ENCODE measurements around the gene PLXNA4.

Gene PLXNA4

DNA sequence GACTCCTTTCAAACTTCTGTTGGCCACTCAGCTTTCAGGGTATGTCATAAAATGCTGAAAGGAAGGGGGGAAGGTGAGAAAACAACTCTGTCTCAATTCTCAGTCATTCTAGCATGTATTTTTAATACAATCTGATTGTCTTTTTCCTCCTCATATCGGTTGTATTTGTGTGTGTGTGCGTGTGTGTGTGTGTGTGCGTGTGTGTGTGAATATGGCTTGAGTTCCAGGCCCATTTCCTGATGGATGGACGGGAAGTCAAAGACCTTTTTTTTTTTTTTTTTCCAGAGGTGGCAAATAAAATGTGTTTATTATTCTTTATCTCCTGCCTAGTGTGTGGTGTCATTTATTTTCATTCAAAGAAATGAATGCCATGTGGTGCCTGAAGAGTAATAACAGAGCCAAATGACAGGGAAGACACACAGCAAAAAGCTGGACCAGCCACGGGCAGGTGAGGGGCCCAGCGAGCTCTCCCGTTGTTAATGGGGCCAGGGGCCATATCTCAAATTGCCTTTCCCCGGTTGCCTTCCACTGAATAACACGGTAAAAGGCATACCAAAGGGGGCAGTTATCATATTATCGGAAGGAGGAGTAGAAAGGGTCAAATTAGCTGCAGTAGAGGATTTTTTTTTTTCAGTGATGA lies 3.1 kb upstream of the PLXNA4 start:
- no peak overlapping the region for H3K27ac Mint-ChIP-seq
- peaks cover 11 to 16% of the 10 kb centered on the region in 2 donors for H3K4me1 Mint-ChIP-seq
- peaks cover 0 to 9% of the 10 kb centered on the region in 2 donors for H3K36me3 Mint-ChIP-seq
- no peak for ATAC-seq (replicated peaks)
- peaks cover 57 to 71% of the 10 kb centered on the region in 2 donors for H3K27me3 Mint-ChIP-seq
- H3K9me3 Mint-ChIP-seq = no peaks in the 10 kb centered on the region
- DNase-seq = no peak
- H3K4me3 Mint-ChIP-seq = no peak overlapping the region

DNA sequence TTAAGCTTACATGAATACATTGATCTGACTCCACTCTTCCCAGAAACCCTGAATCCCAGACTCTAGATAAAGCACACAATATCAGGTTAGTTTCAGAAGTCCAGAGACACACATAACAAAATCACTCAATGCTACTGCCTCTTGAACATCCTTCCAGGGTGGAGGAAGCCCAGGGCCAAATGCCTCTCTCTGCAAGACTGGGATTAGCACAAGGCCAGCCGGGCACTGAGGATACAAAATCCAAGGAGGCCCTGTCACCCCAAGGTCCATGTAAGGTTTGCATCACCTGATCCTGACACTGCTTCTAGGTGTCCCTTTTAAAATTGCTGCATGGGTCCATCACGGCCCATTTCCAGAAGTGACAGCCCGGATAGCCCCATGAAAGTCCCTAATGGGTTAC lies 2.6 kb upstream of the PLXNA4 start:
- peaks cover 61 to 77% of the 10 kb centered on the region in 2 donors for H3K27me3 Mint-ChIP-seq
- ATAC-seq (replicated peaks) = no peak
- no peak overlapping the region for H3K4me3 Mint-ChIP-seq

DNA sequence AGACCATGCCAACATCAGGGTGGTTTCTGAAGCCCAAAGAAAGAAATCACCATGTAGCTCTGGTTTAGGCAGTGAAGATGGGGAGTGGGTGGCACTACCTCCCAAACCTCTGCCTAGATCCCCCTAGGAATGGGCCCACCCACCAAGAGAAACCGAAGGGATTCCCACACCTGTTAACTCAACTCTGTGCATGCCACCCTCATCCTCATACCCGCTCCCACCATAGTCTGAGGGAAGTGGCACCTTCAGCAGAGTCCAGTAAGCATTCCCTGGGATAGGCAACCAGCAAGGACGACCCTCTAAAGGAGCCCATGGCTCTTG lies 1.7 kb upstream of the PLXNA4 start:
- Mint-ChIP-seq H3K27me3 (peaks cover 70 to 85% of the 10 kb centered on the region in 2 donors), H3K4me3 (peak overlapping the region; percentile 15 to 50), H3K9me3 (no peaks in the 10 kb centered on the region), H3K27ac (peak overlapping the region; percentile 33), H3K36me3 (peaks cover 0 to 9% of the 10 kb centered on the region in 2 donors), H3K4me1 (peaks cover 11 to 16% of the 10 kb centered on the region in 2 donors)
- ATAC-seq (replicated peaks) (no peak), DNase-seq (no peak)

More for the DNA sequence above, 2.6 kb upstream of the PLXNA4 start:
- no peak overlapping the region for H3K27ac Mint-ChIP-seq
- H3K4me1 Mint-ChIP-seq = peaks cover 11 to 16% of the 10 kb centered on the region in 2 donors
- H3K36me3 Mint-ChIP-seq = peaks cover 0 to 9% of the 10 kb centered on the region in 2 donors
- H3K9me3 Mint-ChIP-seq = no peaks in the 10 kb centered on the region
- DNase-seq = no peak

DNA sequence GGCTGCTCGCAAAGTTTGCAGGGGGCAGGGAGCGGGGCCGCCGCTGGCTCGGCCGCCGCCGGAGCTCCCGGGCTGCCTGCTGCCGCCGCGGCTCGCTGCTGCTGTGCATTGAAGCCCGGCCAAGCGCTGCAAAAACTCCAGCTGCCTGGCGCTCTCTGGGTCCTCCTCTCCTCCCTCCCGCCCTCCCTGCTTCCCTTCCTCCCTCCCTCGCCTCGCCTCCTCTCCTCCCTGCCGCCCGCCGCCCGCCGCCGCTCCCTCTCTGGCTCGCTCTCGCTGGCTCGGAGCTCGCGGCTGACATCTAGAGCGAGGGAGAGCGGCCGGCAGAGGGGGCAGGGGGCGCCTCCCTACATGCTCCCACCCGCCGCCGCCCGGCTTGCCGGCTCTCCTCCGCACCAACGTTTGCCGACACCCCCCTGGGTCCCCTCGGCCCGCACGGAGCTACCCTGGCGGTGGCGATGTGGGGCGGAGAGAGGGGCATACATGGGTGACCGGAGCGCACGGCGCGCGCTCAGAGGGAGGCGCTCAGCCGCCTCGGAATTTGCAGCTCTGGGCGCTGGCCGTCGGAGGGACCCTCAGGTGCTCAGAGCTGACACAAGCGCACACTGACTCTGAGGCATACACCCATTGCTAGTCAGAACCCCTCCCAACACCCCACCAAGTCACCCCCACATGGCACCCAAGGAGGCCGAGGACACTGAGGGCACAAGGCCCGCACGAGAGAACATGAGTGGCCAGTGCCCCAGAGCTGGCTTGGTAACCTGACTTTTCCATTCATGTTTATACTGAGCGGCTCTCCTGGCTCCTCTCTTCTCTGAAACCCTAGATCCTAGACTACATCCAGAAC lies 1.2 kb upstream of the PLXNA4 start:
- H3K9me3 Mint-ChIP-seq = no peaks in the 10 kb centered on the region
- peak overlapping the region; percentile 33 for H3K27ac Mint-ChIP-seq
- peaks cover 11 to 16% of the 10 kb centered on the region in 2 donors for H3K4me1 Mint-ChIP-seq
- H3K27me3 Mint-ChIP-seq = peaks cover 71 to 88% of the 10 kb centered on the region in 2 donors
- ATAC-seq (replicated peaks) (no peak), DNase-seq (no peak)
- H3K4me3 Mint-ChIP-seq = peak overlapping the region; percentile 48 to 58
- H3K36me3 Mint-ChIP-seq = peaks cover 0 to 9% of the 10 kb centered on the region in 2 donors

DNA sequence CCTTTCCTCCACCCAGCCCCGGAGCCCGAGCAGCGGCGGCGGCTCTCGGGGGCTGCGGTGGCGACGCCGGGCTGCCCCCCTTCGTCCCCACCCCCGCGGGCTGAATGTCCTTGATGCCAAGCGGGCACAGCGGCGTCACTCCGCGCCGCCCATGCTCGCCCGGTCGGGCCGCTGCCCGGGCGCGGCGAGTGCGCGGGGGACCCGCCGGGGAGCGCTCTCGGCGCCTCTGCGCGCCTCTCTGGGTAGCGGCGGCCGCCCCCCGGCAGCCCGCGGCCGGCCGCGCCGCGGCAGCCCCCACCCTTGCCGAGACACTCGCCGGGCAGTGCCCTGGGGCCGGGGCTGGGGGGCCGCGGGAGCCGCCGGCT lies 433 bp upstream of the PLXNA4 start:
- no peak overlapping the region for H3K4me3 Mint-ChIP-seq
- H3K36me3 Mint-ChIP-seq = peaks cover 0 to 9% of the 10 kb centered on the region in 2 donors
- peaks cover 70 to 87% of the 10 kb centered on the region in 2 donors for H3K27me3 Mint-ChIP-seq
- no peaks in the 10 kb centered on the region for H3K9me3 Mint-ChIP-seq
- no peak overlapping the region for H3K27ac Mint-ChIP-seq
- no peak for ATAC-seq (replicated peaks)
- no peak for DNase-seq
- peaks cover 11 to 16% of the 10 kb centered on the region in 2 donors for H3K4me1 Mint-ChIP-seq

DNA sequence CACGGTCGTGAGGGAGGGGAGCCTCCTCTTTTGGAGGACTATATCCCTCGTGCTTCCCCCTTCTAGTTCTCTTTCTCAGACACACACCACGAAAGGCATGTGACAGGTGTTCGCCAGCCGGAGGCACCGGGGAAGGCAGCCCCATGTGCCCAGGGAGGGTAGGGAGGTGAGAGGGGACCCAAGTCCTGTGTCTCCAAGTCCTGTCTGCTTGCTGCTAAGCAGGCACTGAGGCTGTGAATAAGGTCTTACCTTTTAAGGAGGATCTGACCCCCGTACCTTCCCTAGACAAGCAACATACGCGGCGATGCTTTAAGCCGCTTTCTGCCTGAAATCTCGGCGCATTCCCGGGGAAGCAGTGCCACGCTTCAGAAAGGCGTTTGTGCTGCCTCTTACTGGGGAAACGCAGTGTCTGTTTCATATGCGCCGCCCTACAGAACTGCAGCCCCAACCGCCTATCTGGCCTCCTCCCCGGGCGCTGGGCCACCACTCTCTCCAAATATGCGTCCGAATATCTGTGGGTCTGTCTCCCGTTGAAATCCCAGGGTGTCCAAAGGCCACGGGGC lies 770 bp downstream of the PLXNA4 start:
- ATAC-seq (replicated peaks) (no peak), DNase-seq (no peak)
- Mint-ChIP-seq H3K27ac (no peak overlapping the region), H3K9me3 (no peaks in the 10 kb centered on the region), H3K4me1 (peaks cover 11 to 16% of the 10 kb centered on the region in 2 donors), H3K27me3 (peaks cover 75 to 91% of the 10 kb centered on the region in 2 donors), H3K4me3 (peak overlapping the region in 1 of 2 donors; percentile 13), H3K36me3 (peaks cover 0 to 9% of the 10 kb centered on the region in 2 donors)

DNA sequence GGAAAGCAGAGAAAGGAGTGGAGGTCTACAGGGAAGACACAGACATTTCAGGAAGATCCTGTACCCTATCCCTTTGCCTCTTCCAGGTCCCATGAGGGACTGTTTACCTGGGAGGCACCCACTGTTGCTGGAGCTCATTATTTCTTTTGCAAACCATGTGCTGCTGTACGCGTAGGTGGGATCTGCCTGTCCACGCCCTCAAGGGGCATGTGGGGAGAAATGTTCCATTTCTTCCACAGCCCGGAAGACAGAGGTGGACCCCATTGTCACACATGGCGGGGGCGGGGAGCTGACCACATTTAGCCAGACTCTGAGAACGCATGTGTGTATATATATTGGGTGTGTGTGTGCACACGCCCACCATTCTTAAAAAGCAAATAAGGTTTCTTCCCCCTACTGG lies 2.0 kb downstream of the PLXNA4 start:
- no peak for ATAC-seq (replicated peaks)
- H3K36me3 Mint-ChIP-seq = peaks cover 0 to 9% of the 10 kb centered on the region in 2 donors
- no peak overlapping the region for H3K4me3 Mint-ChIP-seq
- H3K9me3 Mint-ChIP-seq = no peaks in the 10 kb centered on the region
- peaks cover 11 to 16% of the 10 kb centered on the region in 2 donors for H3K4me1 Mint-ChIP-seq
- H3K27ac Mint-ChIP-seq = no peak overlapping the region
- peaks cover 75 to 83% of the 10 kb centered on the region in 2 donors for H3K27me3 Mint-ChIP-seq
- no peak for DNase-seq

DNA sequence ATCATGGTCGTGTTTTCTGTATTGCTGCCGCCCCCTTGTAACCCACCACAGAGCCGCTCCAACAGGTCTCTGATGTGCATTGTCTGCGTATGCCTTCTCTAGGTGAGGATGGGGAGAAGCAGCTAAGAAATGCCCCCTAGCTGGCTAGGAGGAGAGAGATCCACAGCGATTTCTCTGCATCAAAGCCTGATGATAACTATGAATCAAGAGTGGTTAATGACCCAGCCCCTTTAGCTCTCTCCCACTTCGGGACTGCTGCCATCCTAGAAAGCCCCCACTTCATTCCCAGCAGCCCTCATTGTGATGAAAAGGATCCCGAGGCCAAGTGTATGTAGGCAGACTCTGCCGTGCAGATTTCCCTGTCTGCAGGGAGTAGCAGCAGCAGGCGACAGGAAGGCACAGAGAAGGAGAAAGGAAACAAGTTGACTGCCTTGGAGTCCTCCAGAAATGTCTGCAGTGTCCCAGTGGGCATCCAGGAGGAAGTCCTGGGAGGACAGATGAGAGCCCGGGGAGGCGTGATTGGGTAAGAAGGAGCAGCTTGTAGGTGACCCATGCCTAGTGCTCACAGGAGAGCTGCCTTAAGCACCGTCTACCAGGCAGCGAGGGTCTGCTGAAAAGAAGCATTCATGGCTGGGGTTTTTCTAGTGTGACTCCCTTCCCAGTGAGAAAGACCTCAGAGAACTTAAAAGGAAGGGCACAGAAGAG lies 2.9 kb downstream of the PLXNA4 start:
- H3K9me3 Mint-ChIP-seq = no peaks in the 10 kb centered on the region
- H3K4me3 Mint-ChIP-seq = no peak overlapping the region
- peaks cover 69 to 76% of the 10 kb centered on the region in 2 donors for H3K27me3 Mint-ChIP-seq
- ATAC-seq (replicated peaks) (no peak), DNase-seq (no peak)
- peaks cover 11 to 16% of the 10 kb centered on the region in 2 donors for H3K4me1 Mint-ChIP-seq
- no peak overlapping the region for H3K27ac Mint-ChIP-seq
- H3K36me3 Mint-ChIP-seq = peaks cover 0 to 9% of the 10 kb centered on the region in 2 donors

DNA sequence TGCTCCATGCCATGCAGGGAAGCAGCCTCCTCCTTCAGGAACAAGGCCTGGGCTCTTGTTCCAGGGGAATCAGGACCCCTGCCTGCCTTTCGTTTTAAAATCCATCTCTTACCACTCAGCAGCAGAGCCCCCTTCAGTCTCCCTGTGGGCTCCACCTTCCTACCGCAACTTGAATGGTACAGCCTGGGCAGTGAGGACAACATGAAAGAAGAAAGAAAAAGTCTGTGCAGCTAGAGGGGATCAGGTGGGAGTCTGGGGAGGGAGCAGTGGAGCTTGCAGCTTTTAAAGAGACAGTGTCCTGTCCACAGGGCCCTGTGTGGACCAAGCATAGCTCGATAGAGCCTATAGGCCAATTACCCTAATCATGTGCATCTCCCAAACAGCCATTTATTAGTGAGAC lies 3.7 kb downstream of the PLXNA4 start:
- Mint-ChIP-seq H3K36me3 (peaks cover 0 to 1% of the 10 kb centered on the region in 2 donors), H3K27me3 (peaks cover 66 to 76% of the 10 kb centered on the region in 2 donors), H3K9me3 (no peaks in the 10 kb centered on the region), H3K4me1 (peaks cover 5 to 7% of the 10 kb centered on the region in 2 donors), H3K27ac (no peak overlapping the region), H3K4me3 (no peak overlapping the region)
- ATAC-seq (replicated peaks) (no peak), DNase-seq (no peak)

DNA sequence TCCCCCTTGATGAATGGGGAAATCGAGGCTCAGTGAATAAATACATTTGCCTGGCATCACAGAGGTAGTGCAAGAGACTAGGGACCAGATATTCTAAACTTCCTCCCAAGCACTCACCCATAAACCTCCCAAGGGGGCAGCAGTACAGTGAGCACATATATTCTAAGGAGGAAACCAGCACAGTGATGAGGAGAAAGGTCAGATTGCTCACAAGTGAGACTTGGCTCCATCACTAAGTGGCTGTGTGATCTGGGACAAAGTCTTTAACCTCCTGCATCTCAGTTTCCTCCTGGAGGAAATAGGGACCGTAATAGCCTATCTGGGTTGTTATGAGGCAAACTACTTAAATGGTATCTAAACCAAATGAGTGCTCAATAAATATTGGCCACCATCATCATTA lies 4.3 kb downstream of the PLXNA4 start:
- Mint-ChIP-seq H3K4me3 (no peak overlapping the region), H3K4me1 (peaks cover 4% of the 10 kb centered on the region in 2 donors), H3K27ac (no peak overlapping the region), H3K9me3 (no peaks in the 10 kb centered on the region), H3K27me3 (peaks cover 68 to 78% of the 10 kb centered on the region in 2 donors), H3K36me3 (no peaks in the 10 kb centered on the region)
- ATAC-seq (replicated peaks) = peak; percentile 39 to 41
- DNase-seq = no peak

DNA sequence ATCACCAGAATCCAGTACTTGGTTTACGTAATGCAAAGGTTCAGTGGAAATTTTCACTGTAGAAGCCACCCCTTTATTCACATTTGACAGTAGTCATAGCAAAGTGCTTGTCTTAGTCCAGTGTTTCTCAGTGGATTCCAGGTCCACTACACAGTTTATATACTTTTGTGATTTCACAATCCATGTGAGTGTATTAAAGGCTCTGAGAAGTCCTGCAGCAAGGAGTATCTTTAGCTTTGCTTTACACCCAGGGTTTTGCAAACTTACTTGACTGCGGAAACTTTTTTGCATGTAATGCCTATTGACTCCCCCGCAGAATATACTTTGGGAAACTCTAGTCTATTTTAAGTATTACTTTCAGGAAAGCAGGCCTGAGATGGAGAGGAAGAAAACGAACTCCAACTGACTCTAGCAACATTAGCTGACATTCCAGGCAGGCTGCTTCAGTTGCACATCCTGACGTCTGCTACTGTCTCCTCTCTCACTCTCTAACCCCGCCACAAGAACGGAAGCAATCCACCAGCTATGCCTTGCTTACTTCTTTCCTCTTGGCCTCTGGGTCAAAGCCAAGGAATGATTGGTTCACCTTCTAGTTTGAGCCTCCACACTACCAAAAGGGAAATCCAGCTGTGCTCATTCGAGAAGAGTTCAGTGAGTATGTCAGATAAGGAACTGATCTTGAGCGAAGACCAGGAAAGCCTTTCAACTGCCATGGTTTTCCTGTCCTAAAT lies 6.2 kb downstream of the PLXNA4 start:
- Mint-ChIP-seq H3K36me3 (no peaks in the 10 kb centered on the region), H3K27me3 (peaks cover 64 to 75% of the 10 kb centered on the region in 2 donors), H3K27ac (no peak overlapping the region), H3K4me3 (no peak overlapping the region), H3K9me3 (no peaks in the 10 kb centered on the region), H3K4me1 (peaks cover 1% of the 10 kb centered on the region in 2 donors)
- no peak for ATAC-seq (replicated peaks)
- no peak for DNase-seq

DNA sequence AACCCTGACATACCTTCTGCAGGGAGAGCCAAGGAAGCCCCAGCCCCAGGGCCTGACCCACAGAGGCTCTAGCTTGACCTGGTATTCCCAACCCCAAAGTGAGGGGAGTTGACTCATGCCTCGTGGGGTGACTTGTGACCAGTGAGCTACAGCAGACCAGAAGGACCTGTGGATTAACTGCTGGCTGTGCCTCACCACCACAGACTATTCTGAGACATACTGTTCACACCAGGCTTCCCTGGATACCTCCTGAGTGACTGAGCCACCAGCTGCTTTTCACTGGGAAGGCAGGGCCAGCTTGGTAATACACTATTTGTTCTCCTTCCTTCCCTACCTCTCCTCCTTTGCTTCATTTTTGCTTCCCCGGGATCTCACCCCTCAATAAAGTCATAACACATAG lies 7.3 kb downstream of the PLXNA4 start:
- Mint-ChIP-seq H3K27me3 (peaks cover 64 to 75% of the 10 kb centered on the region in 2 donors), H3K27ac (no peak overlapping the region), H3K36me3 (peaks cover 0 to 4% of the 10 kb centered on the region in 2 donors), H3K9me3 (peaks cover 1 to 8% of the 10 kb centered on the region in 2 donors), H3K4me3 (no peak overlapping the region), H3K4me1 (no peaks in the 10 kb centered on the region)
- DNase-seq (no peak), ATAC-seq (replicated peaks) (no peak)

DNA sequence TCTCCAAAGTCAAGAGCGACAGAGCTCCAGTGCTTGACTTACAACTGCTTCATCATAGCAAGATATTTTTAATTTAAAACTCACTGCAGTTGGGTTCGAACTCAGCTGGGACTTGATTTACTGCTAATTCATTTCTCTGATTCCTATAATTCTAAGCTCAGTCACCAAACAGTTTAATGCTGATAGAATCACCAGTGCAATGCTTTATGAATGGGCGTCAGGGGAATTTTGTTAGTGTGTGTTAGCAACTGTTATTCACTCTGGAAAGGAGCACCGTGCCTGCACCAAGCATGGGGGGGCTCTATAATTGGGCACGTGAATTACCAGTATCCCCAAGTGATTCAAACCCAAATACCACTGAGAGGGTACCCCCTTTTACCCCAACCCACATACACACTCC lies 10.4 kb downstream of the PLXNA4 start:
- ATAC-seq (replicated peaks) (no peak), DNase-seq (no peak)
- no peaks in the 10 kb centered on the region for H3K4me1 Mint-ChIP-seq
- H3K27ac Mint-ChIP-seq = no peak overlapping the region
- H3K27me3 Mint-ChIP-seq = peaks cover 59 to 72% of the 10 kb centered on the region in 2 donors
- peaks cover 1 to 8% of the 10 kb centered on the region in 2 donors for H3K9me3 Mint-ChIP-seq
- peaks cover 0 to 4% of the 10 kb centered on the region in 2 donors for H3K36me3 Mint-ChIP-seq
- no peak overlapping the region for H3K4me3 Mint-ChIP-seq

Data from stimulated activated naive B cell treated with anti-CD40 and anti-IgM and Interleukin-4, amounts not matched to agents 10 μg/mL and 1 μg/mL and 100 μg/mL, for 72 hours (primary cell).